Neural cell (in vitro differentiated cells): ENCODE results near the gene KRT9. TPM values are rescaled to one million over a fixed set of nuclear protein-coding genes. Genes with fewer than 3 reads are reported as not detected.
"Not testable (repeated sequence)": the region's sequence is repeated elsewhere in the genome, so short reads cannot be mapped to it uniquely, and the experiment has no call there.

Experiments used
- H2AFZ ChIP-seq: fragments of 200-600, 300-800 bp; sonication (generic), shearing (Covaris generic); 2 replicates; pipeline ENCODE4 v1.6.0; 2014; ENCODE audit warnings: low read depth, mild to moderate bottlenecking, antibody characterized with exemption, low read length, moderate library complexity
- H3F3A ChIP-seq: fragments of 200-600 bp; shearing (Covaris generic); 2 replicates; pipeline ENCODE4 v1.6.1; 2016; ENCODE audit warnings: mild to moderate bottlenecking, moderate library complexity, mixed read lengths, antibody characterized with exemption, low read length; ENCODE audit not compliant: insufficient read depth, poor library complexity, severe bottlenecking
- H3K27ac ChIP-seq: fragments of 200-600, 300-800 bp; sonication (generic), shearing (Covaris generic); 2 replicates; pipeline ENCODE4 v1.5.1; 2014; ENCODE audit warnings: mild to moderate bottlenecking, low read length, moderate library complexity
- H3K27me3 ChIP-seq: fragments of 300-800, 200-600 bp; sonication (generic), shearing (Covaris generic); 2 replicates; pipeline ENCODE4 v1.6.0; 2014; ENCODE audit warnings: mild to moderate bottlenecking, low read depth, low read length, moderate library complexity; ENCODE audit not compliant: insufficient read depth
- H3K36me3 ChIP-seq: fragments of 300-800, 200-600 bp; sonication (generic), shearing (Covaris generic); 2 replicates; pipeline ENCODE4 v1.5.1; 2014; ENCODE audit warnings: mild to moderate bottlenecking, antibody characterized with exemption, low read length, moderate library complexity; ENCODE audit not compliant: insufficient read depth
- H3K4me2 ChIP-seq: fragments of 300-800, 200-600 bp; sonication (generic), shearing (Covaris generic); 2 replicates; pipeline ENCODE4 v1.6.0; 2014; ENCODE audit warnings: mild to moderate bottlenecking, low read length
- H3K4me3 ChIP-seq: fragments of 300-800, 200-600 bp; sonication (generic), shearing (Covaris generic); 2 replicates; pipeline ENCODE4 v1.5.1; 2014; ENCODE audit warnings: mild to moderate bottlenecking, low read length, moderate library complexity
- H3K79me2 ChIP-seq: fragments of 200-600 bp; shearing (Covaris generic); replicated peaks from 2 replicates; pipeline ENCODE4 v1.6.0; 2014; ENCODE audit warnings: mild to moderate bottlenecking, low read length, moderate library complexity; ENCODE audit not compliant: insufficient read depth
- H3K9ac ChIP-seq: fragments of 300-800, 200-600 bp; sonication (generic), shearing (Covaris generic); 2 replicates; pipeline ENCODE4 v1.6.1; 2016; ENCODE audit warnings: mild to moderate bottlenecking, low read length, mixed read lengths
- H3K9me2 ChIP-seq: fragments of 200-600 bp; shearing (Covaris generic); 2 replicates; pipeline ENCODE4 v1.6.1; 2016; ENCODE audit warnings: mild to moderate bottlenecking, low read length, mixed read lengths; ENCODE audit not compliant: insufficient read depth
- H3K9me3 ChIP-seq: fragments of 200-600, 300-800 bp; sonication (generic), shearing (Covaris generic); 2 replicates; pipeline ENCODE4 v1.6.1; 2016; ENCODE audit warnings: mild to moderate bottlenecking, mixed run types, low read length, moderate library complexity, mixed read lengths
- H4K20me1 ChIP-seq: fragments of 200-600 bp; shearing (Covaris generic); 2 replicates; pipeline ENCODE4 v1.6.1; 2016; ENCODE audit warnings: mild to moderate bottlenecking, mixed run types; ENCODE audit not compliant: insufficient read depth
- CTCF ChIP-seq: fragments of 450-650 bp; IDR thresholded peaks from 2 replicates; pipeline ENCODE4 v1.5.1; 2014; ENCODE audit warnings: antibody characterized with exemption, mild to moderate bottlenecking, moderate library complexity; ENCODE audit not compliant: poor library complexity, severe bottlenecking
- EP300 ChIP-seq: fragments of 450-650 bp; conservative IDR thresholded peaks from 2 replicates; pipeline ENCODE4 v1.6.1; 2014; ENCODE audit warnings: antibody characterized with exemption, mild to moderate bottlenecking, moderate library complexity; ENCODE audit not compliant: poor library complexity, severe bottlenecking
- EZH2 ChIP-seq: fragments of 200-600, 300-800 bp; shearing (Covaris generic), sonication (generic); IDR thresholded peaks from 2 replicates; pipeline ENCODE4 v1.6.1; 2014; ENCODE audit warnings: antibody characterized with exemption, low read length, borderline replicate concordance, mild to moderate bottlenecking; ENCODE audit not compliant: insufficient read depth, poor library complexity, severe bottlenecking
- MXI1 ChIP-seq: fragments of 450-650 bp; conservative IDR thresholded peaks from 2 replicates; pipeline ENCODE4 v1.6.1; 2014; ENCODE audit warnings: antibody characterized with exemption, mild to moderate bottlenecking; ENCODE audit not compliant: poor library complexity, severe bottlenecking
- POLR2AphosphoS5 ChIP-seq: IDR thresholded peaks from 2 replicates; pipeline ENCODE4 v1.6.1; 2012
- RAD21 ChIP-seq: fragments of 450-650 bp; conservative IDR thresholded peaks from 2 replicates; pipeline ENCODE4 v1.6.1; 2014; ENCODE audit warnings: antibody characterized with exemption, mild to moderate bottlenecking, moderate library complexity
- REST ChIP-seq: IDR thresholded peaks from 2 replicates; pipeline ENCODE4 v1.6.1; 2012; ENCODE audit warnings: borderline replicate concordance
- SMC3 ChIP-seq: fragments of 450-650 bp; conservative IDR thresholded peaks from 2 replicates; pipeline ENCODE4 v1.6.1; 2014; ENCODE audit warnings: antibody characterized with exemption, mild to moderate bottlenecking, moderate library complexity; ENCODE audit not compliant: poor library complexity
- TAF1 ChIP-seq: IDR thresholded peaks from 2 replicates; pipeline ENCODE4 v1.6.1; 2012; ENCODE audit warnings: low read depth
- polyA plus RNA-seq: library from polyadenylated mRNA; depleted of rRNA; stranded (reverse); fragments of >200 nt; gene quantifications from 2 replicates; pipeline ENCODE4 v1.2.3, GENCODE V29; 2014

The KRT9 gene
- polyA plus RNA-seq, 1 donor from 2014 or later = not detected

GRCh38 chr17:41544491-41544892 lies 27.4 kb downstream of the KRT9 start:
- no peaks in the 10 kb centered on the region for H3K79me2 ChIP-seq
- no peak for TF ChIP-seq CTCF
- TF ChIP-seq EP300 = no peak
- no peak for TF ChIP-seq SMC3
- no peak for TF ChIP-seq REST
- no peak for TF ChIP-seq MXI1
- no peak for TF ChIP-seq EZH2
- no peak for TF ChIP-seq POLR2AphosphoS5
- no peak for TF ChIP-seq TAF1
- TF ChIP-seq RAD21 = no peak
- no peak overlapping the region for H2AFZ ChIP-seq
- no peak overlapping the region for H3K9ac ChIP-seq
- no peak overlapping the region for H3K4me3 ChIP-seq
- no peaks in the 10 kb centered on the region for H3K27me3 ChIP-seq
- no peak overlapping the region for H3K27ac ChIP-seq
- H3F3A ChIP-seq = no peaks in the 10 kb centered on the region
- no peaks in the 10 kb centered on the region for H3K9me2 ChIP-seq
- no peak overlapping the region for H3K4me2 ChIP-seq
- H3K9me3 ChIP-seq = no peaks in the 10 kb centered on the region
- H3K36me3 ChIP-seq = no peaks in the 10 kb centered on the region
- H4K20me1 ChIP-seq = no peaks in the 10 kb centered on the region

DNA sequence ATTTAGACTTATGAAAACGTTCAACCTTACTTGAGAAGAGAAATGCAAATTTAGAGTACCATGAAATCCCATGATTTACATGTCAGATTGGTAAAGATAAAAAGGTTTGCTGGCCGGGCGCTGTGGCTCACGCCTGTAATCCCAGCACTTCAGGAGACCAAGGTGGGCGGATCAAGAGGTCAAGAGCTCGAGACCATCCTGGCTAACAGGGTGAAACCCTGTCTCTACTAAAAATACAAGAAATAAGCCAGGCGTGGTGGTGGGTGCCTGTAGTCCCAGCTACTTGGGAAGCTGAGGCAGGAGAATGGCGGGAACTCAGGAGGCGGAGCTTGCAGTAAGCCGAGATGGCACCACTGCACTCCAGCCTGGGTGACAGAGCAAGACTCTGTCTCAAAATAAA lies 29.1 kb downstream of the KRT9 start:
- not testable (repeated sequence) for H3K27me3 ChIP-seq, H2AFZ ChIP-seq, H3F3A ChIP-seq, H3K79me2 ChIP-seq, H3K4me2 ChIP-seq, H4K20me1 ChIP-seq, H3K9ac ChIP-seq, H3K36me3 ChIP-seq, H3K9me3 ChIP-seq, H3K9me2 ChIP-seq, H3K4me3 ChIP-seq, H3K27ac ChIP-seq

DNA sequence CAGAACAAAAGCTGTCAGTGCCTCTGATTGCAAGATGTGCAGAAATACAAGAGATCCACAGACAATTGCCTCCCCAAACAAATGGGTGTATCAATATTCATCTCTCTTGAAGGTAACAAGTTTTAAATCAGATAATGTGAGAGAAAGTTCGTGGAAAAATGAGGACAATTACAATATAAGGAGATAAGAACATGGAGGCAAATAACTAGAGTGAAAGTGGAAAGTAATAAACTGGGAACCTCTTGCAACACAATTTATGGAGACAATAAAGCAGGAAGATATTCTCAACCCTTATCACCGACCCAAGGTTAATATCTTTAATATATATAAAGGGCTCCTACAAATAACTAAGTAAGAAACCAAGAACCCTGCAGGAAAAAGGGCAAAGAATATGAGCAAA lies 29.5 kb downstream of the KRT9 start:
- TF ChIP-seq REST (no peak), CTCF (no peak), MXI1 (no peak), EZH2 (no peak)
- no peak overlapping the region for H3K27ac ChIP-seq
- H3K27me3 ChIP-seq = no peaks in the 10 kb centered on the region
- H4K20me1 ChIP-seq = no peaks in the 10 kb centered on the region
- H3K9me2 ChIP-seq = no peaks in the 10 kb centered on the region
- no peaks in the 10 kb centered on the region for H3K79me2 ChIP-seq
- no peak overlapping the region for H2AFZ ChIP-seq
- no peak overlapping the region for H3K4me2 ChIP-seq
- no peaks in the 10 kb centered on the region for H3K9me3 ChIP-seq
- no peak overlapping the region for H3K4me3 ChIP-seq
- no peaks in the 10 kb centered on the region for H3F3A ChIP-seq
- H3K9ac ChIP-seq = no peak overlapping the region
- H3K36me3 ChIP-seq = no peaks in the 10 kb centered on the region
